HG03135 (cell line): ENCODE measurements around the gene IFNLR1.

Experiments
- ATAC-seq: cut with Tn5 transposase; IDR thresholded peaks from one replicate; pipeline ENCODE4 v1.9.1; 2021; ENCODE audit warnings: mild to moderate bottlenecking, moderate library complexity; ENCODE audit not compliant: unreplicated experiment

The IFNLR1 gene

DNA sequence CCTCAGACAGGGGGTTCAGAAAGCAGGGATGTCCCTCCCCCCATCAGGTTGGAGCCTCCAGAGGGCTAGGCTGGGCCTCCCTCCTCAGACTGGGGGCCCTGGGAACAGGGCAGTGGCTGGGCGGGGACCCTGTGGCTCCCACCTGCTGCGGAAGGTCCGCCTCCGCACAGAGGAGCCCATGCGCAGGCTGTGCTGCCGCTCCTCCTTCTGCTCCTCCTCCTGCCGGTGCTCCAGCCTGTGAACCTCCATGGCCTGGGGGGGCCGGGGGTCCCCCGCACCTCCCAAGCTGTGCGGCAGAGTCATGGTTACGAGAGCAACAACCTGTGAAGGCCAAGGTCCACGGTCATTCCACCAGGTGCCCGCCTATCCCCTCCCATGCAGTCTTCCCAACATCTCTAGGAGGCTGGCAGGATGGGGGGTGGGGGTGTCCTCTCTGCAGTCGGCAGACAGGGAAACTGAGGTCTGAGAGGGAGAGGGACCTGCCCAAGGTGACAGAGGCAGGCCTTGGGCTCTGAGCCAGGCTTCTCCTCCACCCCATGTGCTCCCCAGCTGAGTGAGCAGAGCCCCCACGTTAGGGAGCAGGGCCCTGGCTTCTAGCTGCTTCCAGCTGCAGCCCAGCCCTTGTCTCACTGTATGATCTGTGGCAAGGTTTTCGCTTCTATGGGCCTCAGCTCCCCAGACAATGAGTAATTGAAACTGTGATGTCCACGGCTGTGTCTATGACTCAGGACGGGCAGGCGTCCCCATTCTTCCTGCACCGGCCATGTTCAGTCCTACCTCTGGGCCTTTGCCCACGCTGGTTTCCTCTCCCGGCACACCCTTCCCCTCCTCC lies 78.5 kb downstream of the IFNLR1 start:
- ATAC-seq, result no peak

DNA sequence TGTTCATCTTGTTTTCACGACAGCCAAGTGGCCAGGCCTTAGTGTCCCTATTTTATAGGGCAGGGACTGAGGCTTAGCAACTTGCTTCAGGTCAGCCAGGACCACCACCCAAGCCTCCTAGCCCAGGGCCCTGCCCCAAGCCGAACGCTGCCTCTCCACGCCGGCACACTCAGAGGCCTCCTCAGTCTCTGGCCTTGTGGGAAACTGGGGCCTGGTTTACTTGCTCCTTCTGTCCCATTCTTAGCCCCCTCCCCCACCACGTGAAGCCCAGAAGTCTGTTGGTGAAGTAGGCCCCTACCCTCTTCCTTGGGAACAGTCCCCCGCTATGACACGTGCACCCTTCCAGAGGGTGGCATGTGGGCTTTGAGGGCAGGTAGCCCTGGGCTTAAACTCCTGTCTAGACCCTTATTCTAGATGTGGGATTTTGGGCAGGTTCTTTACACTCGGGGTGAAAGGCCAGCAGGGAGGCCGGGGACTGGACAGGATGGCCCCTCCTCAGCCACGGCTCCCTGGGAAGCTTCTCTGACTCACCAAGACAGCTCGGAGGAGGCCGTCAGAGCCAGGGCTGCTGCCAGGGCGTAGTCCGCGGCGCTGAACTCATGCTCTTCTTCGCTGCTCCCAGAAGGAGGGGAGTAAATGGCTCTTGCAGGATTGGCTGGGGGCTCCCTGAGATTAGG lies 79.5 kb downstream of the IFNLR1 start:
- no peak for ATAC-seq

DNA sequence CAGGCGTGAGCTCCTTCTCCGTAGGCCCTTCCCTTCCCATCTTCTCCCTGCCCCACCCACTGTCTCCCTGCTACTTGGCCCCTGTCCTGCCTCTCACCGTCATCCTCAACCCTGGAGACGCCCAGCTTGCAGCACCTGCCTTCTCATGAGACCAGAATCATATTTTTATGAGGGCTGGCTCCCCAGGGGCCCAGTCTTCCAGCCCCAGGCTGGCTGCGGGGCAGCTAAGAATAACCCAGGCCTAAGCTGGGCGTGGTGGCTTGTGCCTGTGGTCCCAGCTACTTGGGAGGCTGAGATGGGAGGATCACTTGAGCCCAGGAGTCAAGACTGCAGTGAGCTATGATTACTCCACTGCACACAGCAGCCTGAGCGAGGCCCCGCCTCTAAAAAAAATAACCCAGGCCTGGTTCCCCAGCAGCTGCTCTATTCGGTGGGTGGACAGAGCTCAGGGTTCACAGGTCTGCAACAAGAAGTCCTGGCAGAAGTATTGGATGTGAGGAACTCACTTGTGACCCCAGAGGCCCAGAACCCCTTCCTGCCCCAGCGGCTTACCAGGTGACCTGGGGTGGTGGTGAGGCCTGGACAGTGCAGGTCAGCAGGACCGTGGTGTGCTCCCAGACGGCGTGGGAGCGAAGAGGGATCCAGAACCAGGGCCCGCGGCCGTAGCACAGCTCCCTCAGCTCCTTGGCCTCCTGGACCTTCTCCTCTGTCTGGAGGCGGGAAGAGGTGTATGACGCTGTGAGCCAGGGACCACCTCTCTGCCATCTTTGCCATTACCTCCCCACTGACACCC lies 81.5 kb downstream of the IFNLR1 start:
- no peak for ATAC-seq

DNA sequence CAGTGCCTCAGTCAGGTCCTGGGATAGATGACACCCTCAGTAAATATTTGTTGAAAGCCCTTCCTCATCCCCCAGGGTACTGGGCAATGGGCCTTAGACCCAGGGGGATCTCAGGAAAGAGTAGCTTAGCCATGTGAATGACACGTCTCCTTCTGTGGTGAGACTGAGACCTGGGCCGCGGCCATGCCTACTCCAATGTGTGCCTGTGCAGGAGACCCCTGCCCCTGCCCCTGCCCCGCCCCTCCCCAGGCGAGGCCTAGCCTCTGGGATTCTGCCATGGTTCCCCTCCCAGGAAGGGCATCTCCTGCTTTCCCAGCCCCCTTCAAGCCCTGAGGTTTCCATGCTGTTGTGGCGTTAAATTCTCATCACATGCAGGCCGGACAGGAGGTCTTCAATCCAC lies 82.2 kb downstream of the IFNLR1 start:
- no peak for ATAC-seq
